Fibroblast of peridontal ligament (primary cell): Measurements from ENCODE around the gene PPL.
"Not testable (repeated sequence)": the region's sequence is repeated elsewhere in the genome, so short reads cannot be mapped to it uniquely, and the experiment has no call there.

Experiments used
- DNase-seq: peaks from one replicate; pipeline ENCODE4 v3.0.0-alpha.2; 2010; ENCODE audit errors: extremely low read depth

The PPL gene

DNA sequence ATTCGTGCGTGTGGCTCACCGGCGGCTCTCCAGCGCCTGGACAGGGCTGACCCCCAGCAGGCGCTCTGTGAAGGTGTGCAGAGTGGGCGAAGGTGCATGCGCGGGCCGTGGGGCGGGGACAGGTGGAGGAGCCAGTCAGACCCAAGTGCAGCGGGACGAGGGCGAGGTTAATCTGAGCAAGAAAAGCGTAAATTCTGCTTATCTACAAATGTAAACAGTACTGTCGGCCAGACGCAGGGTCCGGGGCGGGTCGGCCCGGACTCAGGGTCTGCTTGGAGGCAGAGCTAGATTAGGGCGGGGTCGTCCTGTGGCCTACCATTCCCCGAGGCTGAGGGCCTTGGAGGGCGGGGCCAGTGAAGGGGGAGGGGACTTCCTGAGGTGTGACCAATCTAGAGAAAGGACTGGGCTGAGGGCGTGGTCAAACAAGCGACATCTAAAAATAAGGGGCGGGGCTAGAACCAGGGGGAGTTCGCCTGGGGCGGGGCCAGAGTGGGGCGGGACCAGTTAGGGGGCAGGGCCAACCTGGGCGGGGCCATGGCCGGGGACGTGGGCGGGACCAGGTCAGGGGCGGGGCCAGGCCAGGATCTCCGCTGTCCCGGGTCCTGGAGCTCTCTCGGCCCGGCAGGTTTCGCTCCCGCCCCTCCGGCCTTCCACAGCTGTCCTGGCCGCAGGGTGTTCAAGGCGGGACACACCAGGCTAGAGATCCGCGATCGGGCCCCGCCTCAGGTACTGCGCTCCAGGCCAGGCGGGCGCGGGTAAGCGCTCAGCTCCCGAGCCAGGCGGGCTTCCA lies 21.0 kb upstream of the PPL start, which contains the start of gene SEC14L5:
SEC14L5 (plus strand) TSS at position 611 of the 790 bp plus-strand sequence. CDS start 994 bp downstream, outside the sequence.
- peak; percentile 97 for DNase-seq

DNA sequence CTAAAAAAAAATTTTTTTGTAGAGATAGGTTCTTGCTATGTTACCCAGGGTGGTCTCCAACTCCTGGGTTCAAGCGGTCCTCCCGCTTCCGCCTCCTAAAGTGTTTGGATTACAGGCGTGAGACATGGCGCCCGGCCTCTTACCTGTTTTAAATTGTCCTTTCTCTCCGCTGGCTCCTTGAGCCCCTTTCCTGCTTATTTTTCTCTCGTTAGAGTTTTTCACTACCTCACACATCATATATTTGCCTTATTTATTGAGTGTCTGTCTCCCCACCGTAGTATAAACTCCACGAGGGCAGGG lies 20.4 kb upstream of the PPL start:
- DNase-seq = no peak

DNA sequence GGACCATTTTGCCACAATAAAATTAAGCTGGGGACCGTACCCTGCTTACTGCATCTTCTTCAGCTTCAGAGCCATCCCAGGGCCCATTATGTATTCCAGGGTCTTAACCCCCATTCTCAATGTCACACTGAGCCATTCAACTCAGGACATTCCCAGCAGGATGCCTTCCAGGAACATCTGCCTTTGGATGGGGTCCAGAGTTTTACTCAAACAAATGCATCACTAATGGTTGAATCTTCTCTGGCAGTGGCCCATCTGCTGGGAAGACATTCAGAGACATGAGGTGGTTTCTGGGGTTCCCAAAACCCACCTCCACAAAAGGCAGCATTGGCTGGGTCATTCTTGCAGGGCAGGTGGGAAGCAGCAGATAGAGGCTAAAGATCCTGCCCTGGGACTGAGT lies 17.8 kb upstream of the PPL start:
- no peak for DNase-seq

DNA sequence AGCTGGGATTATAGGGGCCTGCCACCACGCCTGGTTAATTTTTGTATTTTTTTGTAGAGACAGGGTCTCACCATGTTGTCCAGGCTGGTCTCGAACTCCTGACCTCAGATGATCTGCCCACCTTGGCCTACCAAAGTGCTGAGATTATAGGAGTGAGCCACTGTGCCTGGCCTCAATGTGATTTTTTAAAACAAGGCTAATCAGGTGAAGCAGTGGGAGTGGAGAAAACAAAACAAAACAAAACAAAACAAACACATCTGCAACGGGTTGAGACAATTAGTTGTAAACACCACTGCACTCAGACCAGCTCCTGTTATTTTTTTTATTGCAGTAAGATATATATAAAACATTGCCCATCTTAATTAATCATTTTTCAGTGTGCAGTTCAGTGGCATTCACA lies 14.6 kb upstream of the PPL start:
- not testable (repeated sequence) for DNase-seq

DNA sequence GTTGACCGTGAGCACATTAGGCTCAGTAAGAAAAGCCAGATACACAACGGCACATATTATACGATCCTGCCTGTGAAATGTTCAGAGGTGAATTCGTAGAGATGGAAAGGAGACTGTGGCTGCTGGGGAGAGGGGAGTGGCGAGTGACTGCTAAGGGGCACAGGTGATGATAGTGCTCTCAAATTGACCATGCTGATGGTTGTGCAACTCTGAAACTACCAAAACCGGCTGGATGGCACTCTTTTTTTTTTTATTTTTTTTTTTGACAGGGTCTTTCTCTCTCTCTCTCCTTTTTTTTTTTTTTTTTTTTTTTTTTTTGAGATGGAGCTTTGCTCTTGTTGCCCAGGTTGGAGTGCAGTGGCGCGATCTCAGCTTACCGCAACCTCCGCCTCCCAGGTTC lies 13.0 kb upstream of the PPL start:
- no peak for DNase-seq

DNA sequence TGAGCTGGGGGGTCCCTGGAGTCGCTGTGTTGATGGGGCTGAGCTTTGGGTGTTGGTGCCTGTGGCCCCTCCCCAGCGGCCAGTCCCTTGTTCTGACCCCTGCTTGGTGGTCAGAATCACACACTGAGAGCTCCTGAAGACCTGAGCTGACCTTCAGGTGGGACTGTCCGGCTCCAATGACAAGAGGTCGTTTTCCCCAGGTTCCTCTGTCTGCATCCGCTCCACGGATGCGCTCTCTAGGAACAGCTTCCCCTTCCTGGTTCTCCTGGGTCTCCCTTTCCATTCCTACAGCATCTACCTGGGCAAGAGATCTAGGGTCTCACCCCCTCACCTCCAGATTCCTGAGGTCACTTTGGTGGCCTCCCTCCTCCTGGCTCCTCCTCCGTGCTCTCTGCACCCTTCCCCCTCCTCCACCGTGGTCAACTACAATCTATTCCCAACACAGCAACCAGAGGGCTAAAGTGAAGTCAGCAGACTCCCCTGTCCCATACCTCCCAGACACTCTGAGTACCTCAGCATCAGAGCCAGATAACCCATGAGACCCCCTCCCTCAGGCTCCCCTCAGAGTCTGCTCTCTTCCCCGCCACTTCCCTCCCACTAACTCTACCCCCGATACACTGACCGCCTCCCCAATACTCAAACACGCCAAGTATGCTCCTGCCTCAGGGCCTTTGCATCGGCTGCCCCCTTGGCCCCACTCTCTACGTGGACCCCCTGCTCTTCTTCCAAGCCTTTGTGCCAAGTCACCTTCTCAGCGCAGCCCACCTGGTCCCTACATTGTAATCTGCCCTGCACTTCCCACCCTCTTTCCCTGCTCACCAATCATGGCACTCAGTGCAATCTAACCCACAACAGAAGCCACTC lies 12.2 kb upstream of the PPL start:
- DNase-seq = no peak

DNA sequence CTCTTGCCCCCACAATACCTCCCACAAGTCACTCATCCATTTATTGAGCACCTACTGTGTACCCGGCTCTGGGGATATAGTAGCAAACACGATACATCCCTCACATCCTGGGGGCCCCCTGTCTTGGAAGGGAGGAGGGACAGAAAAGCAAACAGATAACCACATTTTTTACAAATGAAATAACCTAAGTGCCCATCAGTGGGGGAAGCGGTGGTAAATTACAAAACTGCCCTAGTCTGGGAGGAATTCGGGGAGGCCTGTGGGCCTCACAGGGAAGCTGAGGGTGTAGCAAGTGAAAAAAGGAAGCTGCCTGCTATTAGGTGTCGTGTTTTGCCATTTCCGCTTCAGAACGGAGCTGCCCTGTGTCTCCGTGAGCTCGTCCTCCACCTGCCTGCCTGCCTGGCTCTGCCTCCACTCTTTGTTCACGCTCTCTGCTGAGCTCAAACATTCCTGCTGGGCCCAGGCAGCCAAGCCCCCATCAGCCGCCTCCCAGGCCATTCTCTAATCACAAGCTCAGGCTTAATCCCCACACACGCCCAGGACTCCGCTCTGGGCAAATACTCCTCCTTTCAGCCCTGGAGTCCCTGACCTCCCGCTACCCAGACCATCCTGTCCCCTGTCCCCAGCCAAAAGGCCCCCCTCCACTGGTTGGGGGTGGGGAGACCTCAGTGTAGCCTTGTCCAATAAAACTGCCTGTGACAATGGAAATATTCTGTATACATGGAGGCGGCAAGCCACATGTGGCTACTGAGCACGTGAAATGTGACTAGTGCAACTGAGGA lies 11.0 kb upstream of the PPL start:
- no peak for DNase-seq

DNA sequence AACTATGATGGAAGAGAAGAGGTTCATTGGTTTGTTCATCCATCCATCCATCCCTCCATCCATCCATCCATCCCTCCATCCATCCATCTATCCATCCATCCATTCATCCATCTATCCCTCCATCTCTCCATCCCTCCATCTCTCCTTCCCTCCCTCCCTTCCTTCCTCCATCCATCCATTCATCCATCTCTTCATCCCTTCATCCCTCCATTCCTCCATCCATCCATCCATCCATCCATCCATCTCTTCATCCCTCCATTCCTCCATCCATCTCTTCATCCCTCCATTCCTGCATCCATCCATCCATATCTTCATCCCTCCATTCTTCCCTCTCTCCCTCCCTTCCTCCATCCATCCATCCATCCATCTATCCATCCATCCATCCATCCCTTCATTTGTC lies 10.0 kb upstream of the PPL start:
- DNase-seq = no peak

DNA sequence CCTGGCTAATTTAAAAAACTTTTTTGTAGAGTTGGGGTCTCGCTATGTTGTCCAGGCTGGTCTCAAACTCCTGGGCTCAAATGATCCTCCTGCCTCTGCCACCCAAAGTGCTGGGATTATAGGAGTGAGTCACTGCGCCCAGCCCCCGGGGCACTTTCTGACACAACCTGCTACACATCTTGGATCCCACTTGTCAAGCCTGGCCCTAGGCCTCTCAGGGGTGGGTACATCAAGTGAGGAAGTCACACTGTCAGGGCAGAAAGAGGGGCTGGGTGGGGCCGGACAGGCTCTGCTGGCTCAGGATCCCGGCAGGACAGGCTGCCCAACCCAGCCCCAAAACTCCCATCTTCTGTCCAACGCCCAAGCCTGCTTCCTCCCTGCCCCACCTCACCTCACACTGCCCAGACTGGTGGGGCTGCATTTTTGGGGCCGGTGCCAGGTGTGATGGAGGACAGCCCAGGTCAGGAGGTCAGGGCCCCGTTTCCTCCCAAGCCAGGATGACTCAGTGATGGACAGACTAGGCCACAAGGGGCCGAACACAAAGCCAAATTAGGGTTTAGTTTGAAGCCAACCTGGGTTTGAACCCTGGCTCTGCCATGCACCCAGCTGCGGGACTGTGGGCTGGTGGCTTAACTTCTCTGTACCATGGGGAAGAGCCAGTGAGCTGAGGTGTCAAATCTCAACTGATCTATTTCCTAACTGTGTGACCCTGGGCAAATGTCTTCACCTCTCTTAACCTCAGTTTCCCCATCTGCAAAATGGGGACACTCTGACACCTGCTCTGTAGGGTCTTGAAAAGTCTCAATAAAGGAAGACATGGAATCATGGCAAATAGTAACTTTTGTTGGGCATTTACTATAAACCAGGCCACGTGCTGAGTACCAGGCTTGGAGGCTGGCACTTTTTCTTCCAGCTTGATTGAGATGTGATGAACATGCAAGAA lies 8.9 kb upstream of the PPL start:
- DNase-seq = peak; percentile 15

DNA sequence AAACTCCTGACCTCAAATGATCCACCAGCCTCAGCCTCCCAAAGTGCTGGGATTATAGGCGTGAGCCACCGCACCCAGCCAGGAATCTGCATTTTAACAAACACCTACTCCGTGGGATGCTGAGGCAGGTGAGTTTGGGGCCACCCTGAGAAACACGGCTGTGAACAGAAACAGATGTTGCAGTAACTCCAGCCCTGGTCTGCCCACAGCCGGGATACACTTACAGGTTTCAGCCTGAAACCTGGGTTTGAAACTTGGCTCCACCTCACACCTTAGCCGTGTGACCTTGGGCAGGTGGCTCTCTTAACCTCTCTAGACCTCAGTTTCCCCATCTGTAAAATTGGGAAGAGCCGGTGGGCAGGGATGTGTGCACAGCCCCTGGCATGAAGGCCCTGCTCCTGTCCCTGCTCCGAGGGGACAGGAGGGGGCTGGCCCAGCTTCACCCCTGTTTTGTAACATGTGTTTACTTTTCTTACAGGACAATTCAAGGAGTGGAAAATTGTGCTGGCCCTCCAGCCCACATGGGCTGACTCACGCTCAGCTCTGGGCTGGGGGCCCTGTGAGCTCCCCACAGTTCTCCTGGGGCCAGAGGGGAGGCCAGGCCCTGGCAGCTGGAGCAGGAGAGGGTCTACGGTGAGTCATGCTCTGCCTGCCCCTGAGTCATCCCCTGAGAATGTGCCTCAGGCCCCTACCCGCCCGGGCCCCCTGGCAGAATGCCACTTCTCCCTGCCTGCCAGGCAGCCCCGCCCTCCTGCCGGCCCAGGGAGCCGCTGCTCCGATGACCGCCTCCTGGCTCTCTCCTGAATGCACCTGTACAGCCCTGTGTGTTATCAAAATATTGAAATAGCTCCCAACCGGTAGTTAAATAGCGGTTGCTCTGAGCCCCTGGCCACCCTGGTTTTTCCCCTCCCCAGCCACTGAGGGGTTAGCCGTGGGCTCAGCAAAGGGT lies 7.7 kb upstream of the PPL start:
- DNase-seq = peak; percentile 98

DNA sequence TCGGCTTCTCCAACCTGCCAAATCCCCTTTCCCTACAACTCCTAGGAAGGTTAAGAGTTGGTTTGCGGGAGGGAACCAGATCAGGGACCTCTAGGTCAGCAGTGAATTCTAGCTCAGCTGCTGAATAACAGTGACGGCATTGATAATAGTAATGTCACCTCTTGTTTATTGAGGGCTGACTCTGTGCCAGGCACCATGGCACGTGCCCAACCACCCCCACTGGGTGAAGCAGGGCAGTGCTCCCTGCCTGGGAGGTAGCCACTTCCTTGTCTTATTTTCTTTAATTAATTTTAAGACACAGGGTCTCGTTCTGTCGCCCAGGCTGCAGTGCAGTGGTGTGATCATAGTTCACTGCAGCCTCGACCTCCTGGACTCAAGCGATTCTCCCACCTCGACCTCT lies 5.5 kb upstream of the PPL start:
- DNase-seq = no peak

DNA sequence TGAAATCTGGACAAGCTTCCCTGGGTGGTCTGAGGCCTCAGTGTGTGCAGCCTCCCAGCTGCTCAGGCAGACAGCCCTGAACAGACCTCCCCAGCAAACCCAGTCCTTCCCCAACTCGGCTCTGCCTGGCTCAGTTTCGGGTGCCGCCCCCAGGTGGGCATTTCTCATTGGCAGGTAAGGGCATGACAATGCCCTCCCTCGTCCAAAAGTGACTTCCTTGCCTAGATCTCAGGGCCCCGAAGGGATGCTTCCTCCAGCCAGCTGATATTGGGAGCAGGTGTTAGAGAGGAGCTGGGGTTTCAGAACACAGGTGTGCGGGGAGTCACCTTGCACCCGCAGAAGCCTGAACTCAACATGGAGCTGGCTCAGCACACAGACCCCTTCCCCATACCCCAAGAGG lies 3.8 kb upstream of the PPL start:
- DNase-seq = no peak

DNA sequence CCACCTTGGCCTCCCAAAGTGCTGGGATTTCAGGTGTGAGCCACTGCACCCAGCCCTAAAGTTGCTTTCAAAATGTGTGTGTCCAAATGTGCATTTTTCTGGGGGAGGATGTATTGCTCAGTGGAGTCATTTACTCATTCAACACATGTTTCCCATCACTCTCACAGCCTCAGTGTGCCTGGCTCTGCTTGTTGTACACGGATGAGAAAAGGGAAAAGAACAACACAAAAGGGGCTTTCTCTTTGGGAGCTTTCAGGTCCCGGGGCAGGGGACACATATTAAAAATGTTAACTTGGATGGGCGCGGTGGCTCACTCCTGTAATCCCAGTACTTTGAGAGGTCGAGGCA lies 1.7 kb upstream of the PPL start:
- DNase-seq = peak; percentile 60

DNA sequence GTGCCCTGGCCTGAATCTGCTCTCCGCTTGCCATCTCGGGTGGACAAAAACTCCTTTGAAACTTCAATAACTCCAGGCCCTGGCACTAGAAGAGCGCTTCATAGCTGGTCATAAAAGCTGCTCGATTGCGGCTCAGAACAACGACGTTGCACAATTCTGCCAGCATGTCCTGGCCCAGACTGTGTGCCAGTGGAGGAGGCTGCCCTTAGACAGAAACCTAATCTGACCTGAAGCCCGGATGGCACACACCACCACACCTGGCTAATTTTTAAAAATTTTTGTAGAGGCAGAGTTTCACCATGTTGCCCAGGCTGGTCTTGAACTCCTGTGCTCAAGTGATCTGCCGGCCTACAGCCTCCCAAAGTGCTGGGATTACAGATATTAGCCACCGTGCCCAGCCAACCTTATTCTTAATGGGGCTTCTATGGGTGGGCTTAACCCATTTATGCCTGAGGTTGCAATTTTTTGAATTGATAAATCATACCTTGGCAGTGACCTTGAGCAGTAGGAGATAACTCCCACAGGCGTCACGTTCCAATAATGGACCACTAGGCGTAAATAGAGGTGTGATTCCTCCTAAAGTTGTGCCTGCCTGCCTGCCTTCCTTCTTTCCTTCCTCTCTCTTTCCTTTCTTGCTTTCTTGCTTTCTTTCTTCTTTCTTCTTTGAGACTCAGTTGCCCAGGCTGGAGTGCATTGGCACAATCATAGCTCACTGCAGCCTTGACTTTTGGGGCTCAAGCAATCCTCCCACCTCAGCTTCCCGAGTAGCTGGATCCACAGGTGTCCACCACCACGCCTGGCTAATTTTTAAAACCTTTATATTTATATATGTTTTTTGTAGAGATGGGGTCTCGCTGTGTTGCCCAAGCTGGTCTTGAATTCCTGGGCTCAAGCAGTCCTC lies 1.1 kb upstream of the PPL start:
- DNase-seq = no peak

DNA sequence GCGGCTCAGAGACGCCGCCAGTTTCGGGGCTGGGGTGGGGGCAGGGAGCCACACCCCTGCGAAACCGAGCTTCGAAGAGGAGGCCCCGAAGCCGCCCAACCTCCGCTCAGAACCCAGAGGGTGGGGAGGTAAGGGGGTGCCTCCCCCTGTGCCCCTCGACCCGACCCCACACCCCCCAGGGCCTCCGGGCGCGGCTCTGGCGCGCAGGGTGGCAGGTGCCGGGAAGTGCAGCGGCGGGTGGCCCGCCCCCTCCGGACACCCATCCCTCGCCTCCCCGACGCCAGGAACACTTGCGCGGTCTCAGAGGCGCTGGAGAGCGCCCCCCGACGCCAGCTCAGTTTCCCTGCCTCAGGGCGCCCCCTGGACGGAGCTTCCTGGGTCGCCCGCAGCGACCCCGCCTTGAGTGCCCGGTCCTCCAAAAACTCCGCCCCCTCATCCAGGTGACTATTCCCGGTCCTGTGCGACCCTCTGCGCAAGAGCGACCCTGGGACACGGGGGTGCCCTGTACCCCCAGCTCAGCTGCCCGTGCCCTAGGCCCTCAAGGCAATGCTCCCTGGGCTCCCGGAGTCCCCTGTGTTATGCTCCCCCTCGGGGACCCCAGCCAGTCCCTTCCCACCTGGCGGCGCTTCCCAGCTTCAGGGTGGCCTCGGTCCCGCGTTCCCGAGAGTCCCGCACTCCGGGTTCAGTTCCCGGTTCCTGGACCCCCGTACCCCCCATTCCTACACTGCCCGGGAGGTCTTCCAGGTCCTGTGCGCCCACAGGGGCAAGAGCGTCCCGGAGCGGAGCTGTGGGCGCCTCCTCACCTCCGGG lies 562 bp downstream of the PPL start:
- DNase-seq = no peak

DNA sequence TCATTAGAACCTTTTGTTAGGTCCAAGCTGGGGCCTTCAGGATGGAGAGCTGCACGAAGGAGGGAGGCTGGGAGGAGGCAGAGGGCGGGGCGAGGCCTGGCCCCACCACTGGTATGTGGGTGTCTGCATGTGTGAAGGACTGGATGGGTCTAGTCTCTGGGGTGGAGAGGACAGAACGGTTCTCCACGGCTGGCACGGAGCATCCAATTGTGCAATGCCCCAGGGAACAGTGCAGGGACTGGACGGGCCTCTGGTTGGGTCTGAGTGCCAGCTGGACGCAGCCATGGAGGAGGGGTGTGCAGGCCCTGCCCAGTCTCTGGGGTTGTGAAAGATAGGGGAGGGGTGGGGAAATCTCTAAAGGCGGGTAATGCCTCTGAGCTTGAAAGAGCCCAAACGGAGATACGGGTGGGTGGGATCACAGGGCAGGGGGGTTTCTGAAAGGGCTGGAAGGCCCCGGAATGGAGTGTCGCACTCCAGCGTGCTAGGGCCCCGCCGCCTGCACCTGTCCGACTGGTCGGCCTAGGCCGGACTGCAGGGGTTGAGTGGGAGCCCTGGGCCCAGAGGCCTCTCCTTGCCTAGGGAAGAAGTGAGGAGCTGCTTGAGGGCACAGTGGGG lies 1.6 kb downstream of the PPL start:
- DNase-seq = peak; percentile 69

DNA sequence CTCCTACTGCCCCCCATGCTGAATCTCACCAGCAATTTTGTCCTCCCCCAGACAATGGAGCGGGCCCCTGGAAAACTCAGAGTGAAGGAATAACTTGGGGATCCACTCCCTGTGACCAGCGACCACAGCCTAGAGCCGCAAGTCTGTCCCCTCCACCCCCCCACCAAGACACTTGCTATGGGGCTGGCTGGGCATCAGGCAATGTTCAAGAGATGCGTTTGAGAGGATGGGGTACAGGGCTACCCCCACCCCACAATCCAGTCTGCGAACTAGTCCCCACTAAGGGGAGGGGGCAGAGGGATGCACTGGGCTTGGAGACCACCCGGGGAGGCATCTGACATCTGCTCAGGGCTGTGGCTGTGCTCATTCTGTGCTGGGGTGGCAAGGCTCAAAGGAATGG lies 2.4 kb downstream of the PPL start:
- no peak for DNase-seq

DNA sequence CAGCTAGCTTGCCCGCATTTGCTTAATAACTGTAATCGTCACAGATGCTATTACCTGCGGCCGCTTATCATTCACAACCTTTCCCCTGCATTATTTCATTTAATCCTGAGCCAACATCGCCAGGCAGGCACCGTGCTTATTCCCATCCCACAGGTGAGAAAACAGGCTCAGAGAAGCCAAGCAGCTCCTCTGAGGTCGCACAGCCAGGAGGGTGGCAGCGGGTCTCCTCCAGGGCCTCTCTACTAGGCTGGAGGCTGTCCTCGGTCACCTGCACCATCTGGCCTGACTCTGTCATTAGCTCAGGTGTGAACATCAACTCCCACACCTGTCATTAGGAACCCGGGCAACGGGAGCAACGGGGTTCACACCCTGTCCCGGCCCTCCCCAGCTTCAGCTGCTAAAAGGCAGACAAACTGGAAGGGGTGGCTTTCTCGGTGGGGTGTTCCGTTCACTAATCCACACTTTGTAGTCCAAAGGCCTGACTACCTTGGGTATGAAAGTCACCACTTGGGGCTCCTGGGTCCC lies 3.0 kb downstream of the PPL start:
- DNase-seq = no peak
